ENCODE data around the gene TUBGCP3.

TUBGCP3 gene

GRCh38 chr13:112473818-112474217 lies 114.1 kb downstream of the TUBGCP3 start:
- no peak for DNase-seq

- no peak for DNase-seq
These were observed 118.7 kb downstream of the TUBGCP3 start for GRCh38 chr13:112469071-112469745.

- DNase-seq: no peak
These were observed 119.9 kb downstream of the TUBGCP3 start for GRCh38 chr13:112468069-112468468.

GRCh38 chr13:112467236-112467635 lies 120.7 kb downstream of the TUBGCP3 start:
- no peak for DNase-seq

- no peak for DNase-seq
These were observed 121.6 kb downstream of the TUBGCP3 start for GRCh38 chr13:112466132-112467058.

GRCh38 chr13:112465251-112466131 lies 122.5 kb downstream of the TUBGCP3 start:
- DNase-seq: no peak

- no peak for DNase-seq
These were observed 123.2 kb downstream of the TUBGCP3 start for GRCh38 chr13:112464720-112465119.

GRCh38 chr13:112462408-112462807 lies 125.5 kb downstream of the TUBGCP3 start:
- no peak for DNase-seq

- DNase-seq: no peak
These were observed 130.5 kb downstream of the TUBGCP3 start for GRCh38 chr13:112457485-112457884.

GRCh38 chr13:112457081-112457480 lies 130.9 kb downstream of the TUBGCP3 start:
- no peak for DNase-seq

GRCh38 chr13:112456138-112457056 lies 131.6 kb downstream of the TUBGCP3 start:
- DNase-seq: no peak

- no peak for DNase-seq
These were observed 132.4 kb downstream of the TUBGCP3 start for GRCh38 chr13:112455476-112456059.

- DNase-seq: no peak
These were observed 133.2 kb downstream of the TUBGCP3 start for GRCh38 chr13:112454648-112455334.

GRCh38 chr13:112453874-112454647 lies 133.9 kb downstream of the TUBGCP3 start:
- DNase-seq: no peak

- DNase-seq: no peak
These were observed 134.6 kb downstream of the TUBGCP3 start for GRCh38 chr13:112453207-112453829.

- no peak for DNase-seq
These were observed 135.4 kb downstream of the TUBGCP3 start for GRCh38 chr13:112452380-112453206.

GRCh38 chr13:112451512-112452379 lies 136.2 kb downstream of the TUBGCP3 start:
- no peak for DNase-seq

- DNase-seq: no peak
These were observed 137.1 kb downstream of the TUBGCP3 start for GRCh38 chr13:112450904-112451240.
